GM08714 (cell line): Measurements from ENCODE around the gene PCBP4.
A peak's percentile ranks its signal among the peaks of the same experiment; 100 is the strongest.

Source experiments
- H3K4me3 ChIP-seq: fragments of 200-500 bp; sonication (Bioruptor generic); 2 replicates; pipeline ENCODE4 v1.5.1; 2014; ENCODE audit warnings: mild to moderate bottlenecking, low read length, inconsistent platforms
- ZNF274 ChIP-seq: IDR thresholded peaks from 2 replicates; pipeline ENCODE4 v1.6.1; 2012; ENCODE audit warnings: mild to moderate bottlenecking, low read depth, low read length

The PCBP4 gene

GRCh38 chr3:51945926-51946705 is 21.1 kb downstream of the PCBP4 start:
- H3K4me3 ChIP-seq: no peak overlapping the region
- TF ChIP-seq ZNF274: no peak

- TF ChIP-seq ZNF274: no peak
- no peak overlapping the region for H3K4me3 ChIP-seq
These were observed 22.0 kb downstream of the PCBP4 start for GRCh38 chr3:51945031-51945840.

- TF ChIP-seq ZNF274: no peak
- no peak overlapping the region for H3K4me3 ChIP-seq
These were observed 22.7 kb downstream of the PCBP4 start for GRCh38 chr3:51944451-51945021.

GRCh38 chr3:51943451-51944391 is 23.5 kb downstream of the PCBP4 start:
- H3K4me3 ChIP-seq: no peak overlapping the region
- no peak for TF ChIP-seq ZNF274

GRCh38 chr3:51942603-51943450 is 24.4 kb downstream of the PCBP4 start:
- peak overlapping the region; percentile 65; the same call in 1 of the 2 replicates for H3K4me3 ChIP-seq
- no peak for TF ChIP-seq ZNF274

- no peak for TF ChIP-seq ZNF274
- H3K4me3 ChIP-seq: peak within 1 kb of the TSS; percentile 73
These were observed 25.3 kb downstream of the PCBP4 start, which contains the start of the genes PARP3 and RRP9 for GRCh38 chr3:51941798-51942602. Gene PARP3, plus strand, starts transcription at chr3:51942363. Its CDS starts 993 bp downstream, at chr3:51943356. Gene RRP9, minus strand, starts transcription at chr3:51941904. Its CDS starts 37 bp downstream, at chr3:51941867.

GRCh38 chr3:51941463-51941797 is 25.8 kb downstream of the PCBP4 start:
- H3K4me3 ChIP-seq: peak overlapping the region; percentile 73
- no peak for TF ChIP-seq ZNF274

- TF ChIP-seq ZNF274: no peak
- peak overlapping the region; percentile 73 for H3K4me3 ChIP-seq
These were observed 26.4 kb downstream of the PCBP4 start for GRCh38 chr3:51940648-51941462.

GRCh38 chr3:51938780-51939425 is 28.4 kb downstream of the PCBP4 start:
- TF ChIP-seq ZNF274: no peak
- no peak overlapping the region for H3K4me3 ChIP-seq

- no peak for TF ChIP-seq ZNF274
- no peak overlapping the region for H3K4me3 ChIP-seq
These were observed 29.4 kb downstream of the PCBP4 start for GRCh38 chr3:51937611-51938450.

GRCh38 chr3:51937014-51937413 is 30.2 kb downstream of the PCBP4 start:
- H3K4me3 ChIP-seq: no peak overlapping the region
- no peak for TF ChIP-seq ZNF274
